AG09319 (cell line): ENCODE measurements around the gene DKK2.

ENCODE experiments used
- DNase-seq: peaks from one replicate; pipeline ENCODE4 v3.0.0-alpha.2; 2010; ENCODE audit warnings: low read depth; ENCODE audit errors: extremely low read depth
- CTCF ChIP-seq: IDR thresholded peaks from 2 replicates; pipeline ENCODE4 v1.5.1; 2011; ENCODE audit warnings: low read depth, mild to moderate bottlenecking, inconsistent platforms, low read length, moderate library complexity

DKK2 gene

GRCh38 chr4:107065201-107065600 is 29.1 kb upstream of the DKK2 start:
- DNase-seq, result no peak
- no peak for TF ChIP-seq CTCF

- TF ChIP-seq CTCF, result no peak
- no peak for DNase-seq
Observed at GRCh38 chr4:107060388-107060787, 24.3 kb upstream of the DKK2 start.

- no peak for DNase-seq
- no peak for TF ChIP-seq CTCF
Observed at GRCh38 chr4:107058828-107059227, 22.7 kb upstream of the DKK2 start.

GRCh38 chr4:107050525-107051135 is 14.5 kb upstream of the DKK2 start:
- DNase-seq, result no peak
- peak; percentile 66 for TF ChIP-seq CTCF

GRCh38 chr4:107046261-107046660 is 10.1 kb upstream of the DKK2 start:
- TF ChIP-seq CTCF, result no peak
- DNase-seq, result no peak

GRCh38 chr4:107044170-107044569 is 8.1 kb upstream of the DKK2 start:
- peak; percentile 24 for TF ChIP-seq CTCF
- no peak for DNase-seq

- DNase-seq, result no peak
- TF ChIP-seq CTCF, result peak; percentile 81
Observed at GRCh38 chr4:107037199-107037584, 1.1 kb upstream of the DKK2 start.
